Ishikawa (cell line): ENCODE measurements around the gene FBF1.

ENCODE experiments used
- CEBPB ChIP-seq: IDR thresholded peaks from 2 replicates; pipeline ENCODE4 v1.6.1; 2012
- CREB1 ChIP-seq: IDR thresholded peaks from 2 replicates; pipeline ENCODE4 v1.6.1; 2012; ENCODE audit warnings: low read depth
- EGR1 ChIP-seq: IDR thresholded peaks from 2 replicates; pipeline ENCODE4 v1.6.1; 2012
- EP300 ChIP-seq: IDR thresholded peaks from 2 replicates; pipeline ENCODE4 v1.6.1; 2012; ENCODE audit warnings: borderline replicate concordance
- FOXM1 ChIP-seq: IDR thresholded peaks from 2 replicates; pipeline ENCODE4 v1.6.1; 2012; ENCODE audit warnings: low read depth, borderline replicate concordance
- MAX ChIP-seq: IDR thresholded peaks from 2 replicates; pipeline ENCODE4 v1.6.1; 2012
- NFIC ChIP-seq: IDR thresholded peaks from 2 replicates; pipeline ENCODE4 v1.6.1; 2012
- RAD21 ChIP-seq: IDR thresholded peaks from 2 replicates; pipeline ENCODE4 v1.6.1; 2012; ENCODE audit warnings: low read depth
- TAF1 ChIP-seq: IDR thresholded peaks from 2 replicates; pipeline ENCODE4 v1.6.1; 2012; ENCODE audit warnings: low read depth, mild to moderate bottlenecking
- TCF12 ChIP-seq: IDR thresholded peaks from 2 replicates; pipeline ENCODE4 v1.6.1; 2012; ENCODE audit warnings: low read depth
- TEAD4 ChIP-seq: IDR thresholded peaks from 2 replicates; pipeline ENCODE4 v1.6.1; 2012
- USF1 ChIP-seq: IDR thresholded peaks from 2 replicates; pipeline ENCODE4 v1.6.1; 2012
- YY1 ChIP-seq: IDR thresholded peaks from 2 replicates; pipeline ENCODE4 v1.6.1; 2012; ENCODE audit warnings: low read depth
- ZBTB7A ChIP-seq: IDR thresholded peaks from 2 replicates; pipeline ENCODE4 v1.6.1; 2012; ENCODE audit warnings: low read depth
- TF ChIP-seq, protein P1 (sequence below): IDR thresholded peaks from 2 replicates; pipeline ENCODE4 v1.6.1; 2012; ENCODE audit warnings: low read depth, mild to moderate bottlenecking

Gene FBF1, protein sequence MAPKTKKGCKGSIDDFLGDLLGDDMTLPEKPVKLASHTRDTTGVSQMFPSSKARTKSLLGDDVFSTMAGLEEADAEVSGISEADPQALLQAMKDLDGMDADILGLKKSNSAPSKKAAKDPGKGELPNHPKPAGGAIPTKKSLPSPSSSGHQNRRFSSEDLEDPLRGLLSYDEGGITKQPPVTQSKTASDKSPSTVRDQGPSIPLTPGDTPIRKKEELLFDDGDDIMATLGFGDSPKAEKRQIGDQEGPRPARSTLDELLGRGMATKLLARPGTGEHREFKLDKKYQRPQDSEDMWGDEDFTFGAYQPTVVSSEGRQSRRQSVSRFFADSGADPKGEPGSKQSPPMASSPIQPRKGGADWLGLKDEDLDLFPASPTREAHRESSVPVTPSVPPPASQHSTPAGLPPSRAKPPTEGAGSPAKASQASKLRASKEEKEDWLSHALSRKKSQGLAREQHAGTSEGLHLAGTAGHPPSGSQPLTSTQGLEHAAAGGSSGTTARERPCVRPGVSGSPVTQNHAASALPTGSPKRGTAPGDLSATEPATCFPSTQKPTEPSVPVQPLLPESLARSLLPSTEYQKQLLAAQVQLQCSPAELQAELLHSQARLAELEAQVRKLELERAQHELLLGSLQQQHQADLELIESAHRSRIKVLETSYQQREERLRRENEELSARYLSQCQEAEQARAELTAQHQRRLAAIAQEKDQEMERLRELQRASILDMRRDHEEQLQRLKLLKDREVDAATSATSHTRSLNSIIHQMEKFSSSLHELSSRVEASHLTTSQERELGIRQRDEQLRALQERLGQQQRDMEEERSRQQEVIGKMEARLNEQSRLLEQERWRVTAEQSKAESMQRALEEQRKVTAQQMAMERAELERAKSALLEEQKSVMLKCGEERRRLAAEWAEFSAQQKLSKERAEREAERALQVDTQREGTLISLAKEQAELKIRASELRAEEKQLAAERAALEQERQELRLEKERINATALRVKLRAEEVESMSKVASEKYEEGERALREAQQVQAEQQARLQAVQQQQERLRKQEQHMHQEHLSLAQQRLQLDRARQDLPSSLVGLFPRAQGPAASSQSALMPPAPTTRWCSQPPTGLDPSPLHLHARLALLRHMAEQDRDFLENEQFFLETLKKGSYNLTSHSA

DNA sequence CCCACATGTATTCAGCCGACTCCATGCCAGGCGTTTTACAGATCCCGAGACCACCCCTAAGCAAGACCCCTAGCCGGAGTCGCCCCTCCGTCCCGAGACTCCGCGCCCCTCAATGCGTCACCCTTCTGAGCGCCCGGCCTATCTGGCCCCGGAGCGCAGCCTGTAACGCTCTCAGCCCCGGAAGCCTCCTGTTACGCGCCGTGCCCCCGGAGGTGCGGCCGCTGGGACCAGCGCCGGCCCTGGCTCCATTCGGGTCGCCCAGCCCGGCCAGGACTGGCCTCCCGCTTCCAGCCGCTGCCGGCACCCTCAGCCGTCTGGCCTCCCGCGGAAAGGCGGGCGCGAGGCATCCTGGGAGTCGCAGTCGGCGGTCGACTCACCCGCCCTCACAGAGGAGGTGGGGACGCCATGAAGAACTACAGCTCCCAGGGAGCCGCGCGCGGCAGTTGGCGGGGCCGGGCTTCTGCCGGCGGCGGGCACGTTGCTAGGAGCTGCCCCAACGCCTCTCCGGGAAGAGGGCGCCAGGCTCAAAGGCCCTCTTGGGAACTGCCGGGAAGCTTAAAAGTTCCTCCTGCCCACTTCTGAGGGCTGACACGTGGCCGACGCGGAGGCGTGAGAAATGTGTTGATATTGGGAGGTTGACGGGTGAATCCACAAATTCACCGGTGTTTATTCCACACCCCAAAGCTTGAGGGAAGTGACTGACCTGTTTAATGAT, at the start of gene FBF1:
Gene FBF1, minus strand, starts transcription at position 316 of the 715 bp plus-strand sequence. CDS start 2,893 bp downstream, outside the sequence.
- TF ChIP-seq EGR1 (peak; percentile 53; the same call in 1 of the 2 replicates), EP300 (peak; percentile 46; the same call in 1 of the 2 replicates), CREB1 (peak; percentile 21; the same call in 1 of the 2 replicates), FOXM1 (no peak; the same call in 1 of the 2 replicates), TEAD4 (peak; percentile 72), RAD21 (no peak), TCF12 (peak; percentile 87), CEBPB (peak; percentile 31; the same call in 1 of the 2 replicates), MAX (peak; percentile 98), NFIC (peak; percentile 21; the same call in 1 of the 2 replicates), ZBTB7A (peak; percentile 96), TAF1 (peak; percentile 96), USF1 (peak; percentile 65), YY1 (peak; percentile 82)
- TF ChIP-seq, protein P1, sequence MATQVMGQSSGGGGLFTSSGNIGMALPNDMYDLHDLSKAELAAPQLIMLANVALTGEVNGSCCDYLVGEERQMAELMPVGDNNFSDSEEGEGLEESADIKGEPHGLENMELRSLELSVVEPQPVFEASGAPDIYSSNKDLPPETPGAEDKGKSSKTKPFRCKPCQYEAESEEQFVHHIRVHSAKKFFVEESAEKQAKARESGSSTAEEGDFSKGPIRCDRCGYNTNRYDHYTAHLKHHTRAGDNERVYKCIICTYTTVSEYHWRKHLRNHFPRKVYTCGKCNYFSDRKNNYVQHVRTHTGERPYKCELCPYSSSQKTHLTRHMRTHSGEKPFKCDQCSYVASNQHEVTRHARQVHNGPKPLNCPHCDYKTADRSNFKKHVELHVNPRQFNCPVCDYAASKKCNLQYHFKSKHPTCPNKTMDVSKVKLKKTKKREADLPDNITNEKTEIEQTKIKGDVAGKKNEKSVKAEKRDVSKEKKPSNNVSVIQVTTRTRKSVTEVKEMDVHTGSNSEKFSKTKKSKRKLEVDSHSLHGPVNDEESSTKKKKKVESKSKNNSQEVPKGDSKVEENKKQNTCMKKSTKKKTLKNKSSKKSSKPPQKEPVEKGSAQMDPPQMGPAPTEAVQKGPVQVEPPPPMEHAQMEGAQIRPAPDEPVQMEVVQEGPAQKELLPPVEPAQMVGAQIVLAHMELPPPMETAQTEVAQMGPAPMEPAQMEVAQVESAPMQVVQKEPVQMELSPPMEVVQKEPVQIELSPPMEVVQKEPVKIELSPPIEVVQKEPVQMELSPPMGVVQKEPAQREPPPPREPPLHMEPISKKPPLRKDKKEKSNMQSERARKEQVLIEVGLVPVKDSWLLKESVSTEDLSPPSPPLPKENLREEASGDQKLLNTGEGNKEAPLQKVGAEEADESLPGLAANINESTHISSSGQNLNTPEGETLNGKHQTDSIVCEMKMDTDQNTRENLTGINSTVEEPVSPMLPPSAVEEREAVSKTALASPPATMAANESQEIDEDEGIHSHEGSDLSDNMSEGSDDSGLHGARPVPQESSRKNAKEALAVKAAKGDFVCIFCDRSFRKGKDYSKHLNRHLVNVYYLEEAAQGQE, result 0 out of 2 replicates have a peak, but pooled peaks have one; percentile 19

DNA sequence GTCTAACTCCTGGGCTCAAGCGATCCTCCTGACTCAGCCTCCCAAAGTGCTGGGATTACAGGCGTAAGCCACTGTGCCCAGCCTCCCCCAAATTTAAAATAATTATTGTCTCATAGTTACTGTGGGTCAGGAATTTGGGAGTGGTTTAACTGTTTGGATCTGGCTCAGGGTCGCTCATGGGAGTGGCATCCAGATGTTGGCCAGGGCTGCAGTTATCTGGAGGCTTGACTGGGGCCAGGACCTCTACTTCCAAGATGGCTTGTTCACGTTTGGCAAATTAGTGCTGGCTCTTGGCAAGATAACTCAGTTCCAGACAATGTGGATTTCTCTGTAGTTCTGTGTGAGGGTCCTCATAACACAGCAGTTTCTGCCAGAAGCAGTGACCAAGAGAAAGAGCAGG, 46.2 kb upstream of the FBF1 start:
- no peak for TF ChIP-seq CREB1
- no peak for TF ChIP-seq CEBPB
- TF ChIP-seq EP300, result no peak
- TF ChIP-seq, protein P1, result no peak
- no peak for TF ChIP-seq FOXM1
- TF ChIP-seq RAD21, result no peak
- TF ChIP-seq ZBTB7A, result no peak
- no peak for TF ChIP-seq USF1
- TF ChIP-seq NFIC, result no peak

DNA sequence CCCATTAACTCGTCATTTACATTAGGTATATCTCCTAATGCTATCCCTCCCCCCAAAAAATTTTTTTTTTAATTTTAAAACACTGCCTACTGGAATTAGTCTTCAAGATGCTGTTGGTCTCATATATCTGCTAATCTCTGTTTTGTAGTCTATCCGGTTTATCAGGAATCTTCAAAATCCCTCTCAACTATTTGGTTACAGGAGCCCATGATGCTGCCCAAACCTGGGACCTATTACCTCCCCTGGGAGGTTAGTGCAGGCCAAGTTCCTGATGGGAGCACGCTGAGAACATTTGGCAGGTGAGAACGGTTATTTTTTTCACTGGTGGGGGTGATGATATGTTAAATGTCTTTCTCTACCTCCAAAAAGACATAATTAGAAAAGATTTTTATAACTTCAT, 45.1 kb upstream of the FBF1 start:
- TF ChIP-seq TCF12 (no peak), USF1 (no peak)

DNA sequence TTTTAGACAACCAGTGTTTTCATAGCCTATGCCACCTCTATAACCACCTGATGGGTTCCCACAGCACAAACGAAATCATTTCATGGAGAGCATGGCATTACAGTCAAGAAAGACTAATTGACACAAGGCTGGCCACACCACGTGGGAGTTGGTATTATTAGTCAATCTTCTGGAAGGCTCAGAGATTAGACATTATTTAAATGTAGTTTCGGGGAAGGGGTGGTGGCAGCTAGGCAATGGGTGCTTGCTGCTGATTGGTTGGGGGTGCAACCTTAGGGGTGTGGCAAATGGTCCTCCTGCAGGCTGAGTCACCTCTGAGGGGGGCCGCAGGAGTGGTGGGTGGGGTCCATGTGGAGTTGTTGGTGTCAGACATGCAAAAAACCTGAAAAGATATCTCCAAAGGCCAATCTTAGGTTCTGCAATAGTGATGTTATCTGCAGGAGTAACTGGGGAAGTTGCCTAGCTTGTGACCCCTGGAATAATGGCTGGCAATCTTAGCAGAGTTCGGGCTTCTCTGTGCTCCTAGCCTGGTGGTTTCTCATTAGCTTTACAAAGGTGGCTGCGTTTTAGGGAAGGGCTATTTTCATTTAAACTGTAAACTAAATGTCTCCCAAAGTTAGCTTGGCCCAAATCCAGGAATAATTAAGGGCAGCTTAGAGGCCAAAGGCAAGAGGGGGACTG, 42.8 kb upstream of the FBF1 start:
- TF ChIP-seq MAX (peak; percentile 55; the same call in 1 of the 2 replicates), USF1 (0 out of 2 replicates have a peak, but pooled peaks have one; percentile 41), ZBTB7A (0 out of 2 replicates have a peak, but pooled peaks have one; percentile 63), FOXM1 (no peak)
